GM21723 (cell line): ENCODE results near the gene HDAC10.

ENCODE experiments used
- ATAC-seq: cut with Tn5 transposase; IDR thresholded peaks from one replicate; pipeline ENCODE4 v1.9.1; 2021; ENCODE audit warnings: mild to moderate bottlenecking, moderate library complexity; ENCODE audit not compliant: unreplicated experiment

Gene HDAC10

GRCh38 chr22:50250555-50251476 lies at the start of gene HDAC10:
Gene HDAC10, minus strand, starts transcription at chr22:50251265. Its CDS starts 233 bp downstream, at chr22:50251032.
- ATAC-seq = peak; percentile 49

GRCh38 chr22:50300620-50301257 lies 49.7 kb upstream of the HDAC10 start:
- no peak for ATAC-seq

- ATAC-seq = no peak
Measured at GRCh38 chr22:50299785-50300619, 48.9 kb upstream of the HDAC10 start.

- no peak for ATAC-seq
Measured at GRCh38 chr22:50298937-50299784, 48.1 kb upstream of the HDAC10 start.

GRCh38 chr22:50298266-50298637 lies 47.2 kb upstream of the HDAC10 start:
- no peak for ATAC-seq

GRCh38 chr22:50297510-50298265 lies 46.6 kb upstream of the HDAC10 start:
- no peak for ATAC-seq

- ATAC-seq = no peak
Measured at GRCh38 chr22:50296658-50297490, 45.8 kb upstream of the HDAC10 start.

GRCh38 chr22:50294319-50294656 lies 43.2 kb upstream of the HDAC10 start:
- ATAC-seq = no peak

- no peak for ATAC-seq
Measured at GRCh38 chr22:50293441-50294318, 42.6 kb upstream of the HDAC10 start.

GRCh38 chr22:50292643-50293440 lies 41.8 kb upstream of the HDAC10 start:
- no peak for ATAC-seq

- no peak for ATAC-seq
Measured at GRCh38 chr22:50289942-50290630, 39.0 kb upstream of the HDAC10 start.

GRCh38 chr22:50289151-50289941 lies 38.3 kb upstream of the HDAC10 start:
- no peak for ATAC-seq

GRCh38 chr22:50287731-50288130 lies 36.7 kb upstream of the HDAC10 start:
- no peak for ATAC-seq

- no peak for ATAC-seq
Measured at GRCh38 chr22:50286701-50287318, 35.7 kb upstream of the HDAC10 start.

GRCh38 chr22:50286275-50286674 lies 35.2 kb upstream of the HDAC10 start:
- ATAC-seq = no peak
